HepG2 (cell line): ENCODE data around the gene CCDC6. TPM values are rescaled to one million over a fixed set of nuclear protein-coding genes. Genes with fewer than 3 reads are reported as not detected.

Source experiments
- ATAC-seq: fragments of 200-7000 bp; cut with Tn5 transposase; 3 replicates; pipeline ENCODE4 v1.9.1; 2020; ENCODE audit warnings: mild to moderate bottlenecking, moderate library complexity
- BruUV-seq: library from RNA; stranded (reverse); fragments of 400-500 nt; replicated peaks from 2 replicates; lab custom pipeline; 2021; lab: Mats Ljungman, UMichigan
- CTCF ChIA-PET: fragments of 300-600 bp; formaldehyde crosslinking; extraction: SDS; loops from one replicate; lab custom pipeline; 2021; ENCODE audit warnings: low total read pairs, inconsistent platforms, low intra/inter-chr PET ratio; lab: Yijun Ruan, JAX
- POLR2A ChIA-PET: fragments of 350-600 bp; sonication (Branson Sonifier 250); formaldehyde crosslinking; loops from one replicate; lab custom pipeline; 2020; ENCODE audit warnings: antibody characterized with exemption, inconsistent platforms; lab: Yijun Ruan, JAX
- DNase-seq: peaks from one replicate; pipeline ENCODE4 v3.0.0-alpha.2; 2015; ENCODE audit warnings: low spot score
- FAIRE-seq: peaks from 3 replicates; lab custom pipeline; 2011; peaks lifted over from hg19 to GRCh38; lab: Jason Lieb, UNC
- H2AFZ ChIP-seq: one replicate; pipeline ENCODE4 v1.6.1; 2011; ENCODE audit warnings: low read length, inconsistent platforms
- H3K27ac ChIP-seq: fragments of 300-600 bp; 3 replicates; pipeline ENCODE4 v1.8.0; 2011; ENCODE audit warnings: mixed run types, mild to moderate bottlenecking, mixed read lengths, low read length, inconsistent platforms; ENCODE audit not compliant: insufficient read depth; ENCODE audit errors: extremely low read length
- H3K27me3 ChIP-seq, 2 experiments: fragments of 200-600 bp in 1 of 2; 2 replicates in 1 of 2; 3 replicates in 1 of 2; pipeline versions ENCODE4 v1.6.0 to v1.8.0; 2011; ENCODE audit warnings: low read length in 2 of 2, mild to moderate bottlenecking in 2 of 2, moderate library complexity in 2 of 2, inconsistent platforms in 1 of 2; ENCODE audit not compliant: insufficient read depth in 2 of 2, control insufficient read depth in 1 of 2
- H3K36me3 ChIP-seq, 2 experiments: fragments of 200-600 bp in 1 of 2; replicated peaks in 1 of 2; 2 replicates in 1 of 2; 3 replicates in 1 of 2; pipeline versions ENCODE4 v1.5.1 to v1.8.0; 2011; ENCODE audit warnings: low read length in 2 of 2, inconsistent platforms in 1 of 2; ENCODE audit not compliant: insufficient read depth in 2 of 2, control insufficient read depth in 1 of 2
- H3K4me1 ChIP-seq: 2 replicates; pipeline ENCODE4 v1.5.1; 2012; ENCODE audit warnings: low read length, inconsistent platforms; ENCODE audit not compliant: insufficient read depth
- H3K4me2 ChIP-seq: 2 replicates; pipeline ENCODE4 v1.6.0; 2011; ENCODE audit warnings: low read depth, low read length, inconsistent platforms
- H3K4me3 ChIP-seq, 3 experiments: fragments of 200-600 bp in 1 of 3; sonication (generic), shearing (Covaris generic) in 1 of 3; replicated peaks in 1 of 3; 2 replicates each; pipeline ENCODE4 v1.5.1; 2011 to 2016; ENCODE audit warnings: low read length in 3 of 3, inconsistent platforms in 2 of 3, low read depth in 2 of 3, mild to moderate bottlenecking in 2 of 3, control low read depth in 1 of 3, mixed read lengths in 1 of 3; ENCODE audit not compliant: insufficient read depth in 1 of 3
- H3K79me2 ChIP-seq: one replicate; pipeline ENCODE4 v1.6.1; 2011; ENCODE audit warnings: low read length, inconsistent platforms; ENCODE audit not compliant: insufficient read depth
- H3K9ac ChIP-seq: 2 replicates; pipeline ENCODE4 v1.6.0; 2011; ENCODE audit warnings: mild to moderate bottlenecking, low read depth, low read length, inconsistent platforms; ENCODE audit not compliant: insufficient read depth
- H3K9me3 ChIP-seq: 2 replicates; pipeline ENCODE4 v1.5.1; 2012; ENCODE audit warnings: mild to moderate bottlenecking, low read length
- H4K20me1 ChIP-seq: 2 replicates; pipeline ENCODE4 v1.6.0; 2011; ENCODE audit warnings: inconsistent platforms, mild to moderate bottlenecking, low read length, moderate library complexity; ENCODE audit not compliant: insufficient read depth
- GATAD1 ChIP-seq: IDR thresholded peaks from 2 replicates; pipeline ENCODE4 v1.6.1; 2016; ENCODE audit warnings: missing genetic modification reagents, missing compliant biosample characterization
- HMG20B ChIP-seq: conservative IDR thresholded peaks from 2 replicates; pipeline ENCODE4 v1.6.1; 2016; ENCODE audit warnings: missing genetic modification reagents, missing compliant biosample characterization
- KDM5A ChIP-seq: fragments of 200-600 bp; sonication (generic); IDR thresholded peaks from 2 replicates; pipeline ENCODE4 v1.7.0; 2018; ENCODE audit warnings: antibody characterized with exemption, mild to moderate bottlenecking, low read length, borderline replicate concordance
- PPARG ChIP-seq: conservative IDR thresholded peaks from 2 replicates; pipeline ENCODE4 v1.6.1; 2016; ENCODE audit warnings: missing biosample characterization, missing genetic modification reagents
- TAF1 ChIP-seq: sonication (generic); formaldehyde crosslinking; IDR thresholded peaks from 2 replicates; pipeline ENCODE4 v1.4.0; 2020; ENCODE audit warnings: missing genetic modification reagents
- ZFYVE20 ChIP-seq: sonication (generic); formaldehyde crosslinking; IDR thresholded peaks from 2 replicates; pipeline ENCODE4 v1.8.0; 2023; ENCODE audit warnings: low read depth, mild to moderate bottlenecking, moderate library complexity, missing genetic modification reagents, borderline replicate concordance
- ZIK1 ChIP-seq: sonication (generic); formaldehyde crosslinking; IDR thresholded peaks from 2 replicates; pipeline ENCODE4 v1.5.0; 2020; ENCODE audit warnings: mild to moderate bottlenecking, low read depth, missing genetic modification reagents, borderline replicate concordance
- ZMAT3 ChIP-seq: sonication (generic); formaldehyde crosslinking; conservative IDR thresholded peaks from 2 replicates; pipeline ENCODE4 v1.7.0; 2021; ENCODE audit warnings: missing genetic modification reagents
- ZNF224 ChIP-seq: sonication (generic); formaldehyde crosslinking; IDR thresholded peaks from 2 replicates; pipeline ENCODE4 v1.5.0; 2020; ENCODE audit warnings: mild to moderate bottlenecking, missing genetic modification reagents
- ZNF30 ChIP-seq: sonication (generic); formaldehyde crosslinking; IDR thresholded peaks from 2 replicates; pipeline ENCODE4 v1.5.0; 2020; ENCODE audit warnings: mild to moderate bottlenecking, missing genetic modification reagents
- ZNF704 ChIP-seq: sonication (generic); formaldehyde crosslinking; IDR thresholded peaks from 2 replicates; pipeline ENCODE4 v1.8.1; 2023; ENCODE audit warnings: mild to moderate bottlenecking, inconsistent platforms, moderate library complexity, missing genetic modification reagents, borderline replicate concordance
- ZNF720 ChIP-seq: sonication (generic); formaldehyde crosslinking; IDR thresholded peaks from 2 replicates; pipeline ENCODE4 v1.4.0; 2020; ENCODE audit warnings: missing genetic modification reagents
- ZNF761 ChIP-seq: sonication (generic); formaldehyde crosslinking; conservative IDR thresholded peaks from 2 replicates; pipeline ENCODE4 v1.4.0; 2020; ENCODE audit warnings: mild to moderate bottlenecking, missing genetic modification reagents
- whole genome bisulfite sequencing: methylation state at CpG from one replicate; pipeline ENCODE4 v1.1.6; 2017; ENCODE audit warnings: low lambda C conversion rate; 5-methylcytosine and 5-hydroxymethylcytosine counted together
- in situ Hi-C: cut with HindIII; loops from 2 replicates; pipeline ENCODE4 v1.10.0; 2017; ENCODE audit warnings: low pct_unique_long_range_greater_than_20kb; ENCODE audit not compliant: extremely low pct_ligation_motif_present
- intact Hi-C: fragments of 100-400 bp; cut with micrococcal nuclease; formaldehyde crosslinking; loops from one replicate; pipeline ENCODE4 v1.10.0; 2022; ENCODE audit not compliant: unreplicated experiment
- polyA plus RNA-seq, 8 experiments: library from polyadenylated mRNA; depleted of rRNA in 3 of 8; stranded (reverse) in 7 of 8; unstranded in 1 of 8; fragments of >200 nt; fragmentation: Illumina TruSeq in 4 of 8; extraction: Trizol in 4 of 8; gene quantifications; 2 replicates each; pipeline versions ENCODE4 v1.2.1 to v1.2.3, GENCODE V29; 2011 to 2016; ENCODE audit warnings: low read depth in 4 of 8, missing spikeins in 1 of 8, mixed read lengths in 1 of 8; ENCODE audit not compliant: insufficient read depth in 1 of 8
- total RNA-seq, 5 experiments: library from RNA; depleted of rRNA; stranded (reverse); fragments of >200 nt; fragmentation: Illumina TruSeq; extraction: Trizol; gene quantifications; 2 replicates each; pipeline ENCODE4 v1.2.3, GENCODE V29; 2016; ENCODE audit warnings: low read depth in 1 of 5
- TF ChIP-seq, protein P1 (sequence below): sonication (generic); formaldehyde crosslinking; IDR thresholded peaks from 2 replicates; pipeline ENCODE4 v1.8.1; 2022; ENCODE audit warnings: mild to moderate bottlenecking, missing genetic modification reagents
- TF ChIP-seq, protein P2 (sequence below): sonication (generic); formaldehyde crosslinking; IDR thresholded peaks from 2 replicates; pipeline ENCODE4 v1.4.0; 2020; ENCODE audit warnings: missing genetic modification reagents

CCDC6 gene
- total and polyA plus RNA-seq, 2 of the 13 experiments (the other 11 are each of a cell fraction or from before 2014, with no cell fraction given), result 17.9 to 18.3 TPM

DNA sequence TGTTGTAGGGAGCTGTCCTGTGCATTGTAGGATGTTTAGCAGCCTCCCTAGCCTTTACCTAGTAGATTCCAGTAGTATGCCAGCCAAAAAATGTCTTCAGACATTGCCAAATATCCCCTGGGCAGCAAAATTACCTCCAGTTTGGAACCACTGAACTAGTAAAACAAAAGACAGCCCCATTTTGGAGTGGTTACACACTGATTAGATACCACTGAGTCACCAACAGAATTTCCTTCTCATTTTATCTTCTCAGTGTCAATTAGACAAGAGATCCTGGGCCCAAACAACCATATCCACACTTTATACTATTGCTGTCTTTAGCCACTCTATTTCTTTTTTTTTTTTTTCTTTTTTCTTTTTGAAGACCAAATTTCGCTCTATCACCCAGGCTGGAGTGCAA, 3.5 kb upstream of the CCDC6 start:
- POLR2A ChIA-PET, result no interaction called here

DNA sequence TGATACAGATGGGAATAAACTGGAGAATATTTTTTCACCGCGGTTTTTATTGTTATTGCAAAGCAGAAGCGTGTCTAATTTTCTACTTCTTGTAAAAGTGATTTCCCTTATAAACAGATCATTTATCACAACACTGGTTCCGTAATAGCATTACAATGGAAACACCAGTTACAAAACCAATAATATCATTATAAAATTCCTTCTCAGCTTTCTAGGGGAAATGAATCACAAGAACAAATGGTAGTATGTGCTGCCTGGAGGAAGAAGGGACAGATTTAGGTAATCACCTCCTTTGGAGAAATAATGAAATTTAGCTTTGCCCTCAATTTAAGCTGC, 2.4 kb upstream of the CCDC6 start:
- H3K4me2 ChIP-seq, result peak overlapping the region; percentile 88
- in situ Hi-C loops, result no loop called here
- TF ChIP-seq KDM5A (no peak), PPARG (CRISPR knock-in tag) (no peak), TAF1 (CRISPR knock-in tag) (no peak), ZMAT3 (CRISPR knock-in tag) (no peak), ZIK1 (no peak), HMG20B (no peak), ZNF224 (CRISPR knock-in tag) (no peak)
- TF ChIP-seq, protein P1, sequence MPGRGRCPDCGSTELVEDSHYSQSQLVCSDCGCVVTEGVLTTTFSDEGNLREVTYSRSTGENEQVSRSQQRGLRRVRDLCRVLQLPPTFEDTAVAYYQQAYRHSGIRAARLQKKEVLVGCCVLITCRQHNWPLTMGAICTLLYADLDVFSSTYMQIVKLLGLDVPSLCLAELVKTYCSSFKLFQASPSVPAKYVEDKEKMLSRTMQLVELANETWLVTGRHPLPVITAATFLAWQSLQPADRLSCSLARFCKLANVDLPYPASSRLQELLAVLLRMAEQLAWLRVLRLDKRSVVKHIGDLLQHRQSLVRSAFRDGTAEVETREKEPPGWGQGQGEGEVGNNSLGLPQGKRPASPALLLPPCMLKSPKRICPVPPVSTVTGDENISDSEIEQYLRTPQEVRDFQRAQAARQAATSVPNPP (CRISPR knock-in tag), result no peak
- TF ChIP-seq, protein P2, sequence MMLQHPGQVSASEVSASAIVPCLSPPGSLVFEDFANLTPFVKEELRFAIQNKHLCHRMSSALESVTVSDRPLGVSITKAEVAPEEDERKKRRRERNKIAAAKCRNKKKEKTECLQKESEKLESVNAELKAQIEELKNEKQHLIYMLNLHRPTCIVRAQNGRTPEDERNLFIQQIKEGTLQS, result no peak
- peaks cover 23% of the 10 kb centered on the region for H3K79me2 ChIP-seq
- H3K9me3 ChIP-seq, result peaks cover 4% of the 10 kb centered on the region
- peaks cover 6% of the 10 kb centered on the region for H4K20me1 ChIP-seq
- DNase-seq (no peak), FAIRE-seq (no peak), ATAC-seq (no peak)
- H3K4me1 ChIP-seq, result peaks cover 32% of the 10 kb centered on the region
- H2AFZ ChIP-seq, result peak overlapping the region; percentile 90
- no peak overlapping the region for H3K9ac ChIP-seq
- no peaks in the 10 kb centered on the region; a peak in 1 of 5 replicates for H3K27me3 ChIP-seq
- no TSS peak for BruUV-seq
- ChIA-PET POLR2A (interaction anchor here (1.2 to 1.6 kb wide), 2 partner anchors 13 to 20 kb away, joined by 4 to 5 read pairs; no protein-coding TSS in a partner anchor), CTCF (no interaction called here)
- H3K36me3 ChIP-seq, result no peaks in the 10 kb centered on the region
- no peak overlapping the region for H3K4me3 ChIP-seq
- 96% methylated on average over 4 of the region's 4 CpGs for WGBS
- no peak overlapping the region for H3K27ac ChIP-seq
- intact Hi-C loops, result loop anchor here (5.0 kb wide), 2 partner anchors 64 to 124 kb away; no protein-coding TSS in a partner anchor

More for the DNA sequence above, 3.5 kb upstream of the CCDC6 start:
- Histone ChIP-seq H3K9ac (no peak overlapping the region), H3K4me1 (peaks cover 21% of the 10 kb centered on the region), H3K36me3 (no peaks in the 10 kb centered on the region), H3K4me3 (no peak overlapping the region), H3K27me3 (no peaks in the 10 kb centered on the region; a peak in 1 of 5 replicates), H4K20me1 (peaks cover 5% of the 10 kb centered on the region), H3K9me3 (peaks cover 13% of the 10 kb centered on the region), H3K27ac (no peak overlapping the region), H3K4me2 (no peak overlapping the region), H3K79me2 (peaks cover 13% of the 10 kb centered on the region), H2AFZ (no peak overlapping the region)
- DNase-seq (no peak), ATAC-seq (no peak), FAIRE-seq (no peak)
- 78% methylated on average over 1 of the region's 1 CpG for WGBS
- intact Hi-C loops, result loop anchor here (5.0 kb wide), 2 partner anchors 62 to 122 kb away; no protein-coding TSS in a partner anchor
- in situ Hi-C loops, result no loop called here
- CTCF ChIA-PET, result no interaction called here
- no TSS peak for BruUV-seq
- TF ChIP-seq ZFYVE20 (no peak), ZNF720 (CRISPR knock-in tag) (no peak), ZNF30 (CRISPR knock-in tag) (no peak), ZNF704 (CRISPR knock-in tag) (no peak), GATAD1 (CRISPR knock-in tag) (no peak), ZNF761 (CRISPR knock-in tag) (no peak)
